Mesenchymal stem cell (in vitro differentiated cells and primary cell): ENCODE measurements around the gene TMEM255A.

Experiments
- DNase-seq: peaks from one replicate; pipeline ENCODE4 v3.0.0-alpha.2; 2013
- H2AFZ ChIP-seq: one replicate; pipeline ENCODE4 v1.6.1; 2013; ENCODE audit warnings: low read depth, mild to moderate bottlenecking, control low read depth, inconsistent platforms, low read length, moderate library complexity
- H2AK5ac ChIP-seq: 2 replicates; pipeline ENCODE4 v1.6.1; 2013; ENCODE audit warnings: low read length, moderate library complexity, mild to moderate bottlenecking, inconsistent platforms; ENCODE audit not compliant: severe bottlenecking
- H2BK120ac ChIP-seq: one replicate; pipeline ENCODE4 v1.6.1; 2013; ENCODE audit warnings: low read depth, mild to moderate bottlenecking, inconsistent platforms, low read length, moderate library complexity
- H2BK12ac ChIP-seq, 2 experiments: one replicate each; pipeline ENCODE4 v1.6.1; 2013; ENCODE audit warnings: inconsistent platforms in 2 of 2, low read length in 2 of 2, mild to moderate bottlenecking in 2 of 2, moderate library complexity in 2 of 2, control low read depth in 1 of 2
- H2BK15ac ChIP-seq: one replicate; pipeline ENCODE4 v1.6.1; 2013; ENCODE audit warnings: mild to moderate bottlenecking, low read depth, inconsistent platforms; ENCODE audit not compliant: poor library complexity, severe bottlenecking
- H2BK5ac ChIP-seq: 2 replicates; pipeline ENCODE4 v1.6.1; 2013; ENCODE audit warnings: low read depth, mild to moderate bottlenecking, low read length, control low read depth, inconsistent platforms; ENCODE audit not compliant: poor library complexity, severe bottlenecking
- H3K14ac ChIP-seq, 2 experiments: one replicate each; pipeline ENCODE4 v1.6.1; 2013; ENCODE audit warnings: inconsistent platforms in 2 of 2, low read length in 2 of 2, control low read depth in 1 of 2, mild to moderate bottlenecking in 1 of 2, moderate library complexity in 1 of 2
- H3K18ac ChIP-seq, 2 experiments: one replicate each; pipeline ENCODE4 v1.6.1; 2013; ENCODE audit warnings: inconsistent platforms in 2 of 2, low read length in 2 of 2, control low read depth in 1 of 2, low read depth in 1 of 2, mild to moderate bottlenecking in 1 of 2
- H3K23ac ChIP-seq, 2 experiments: one replicate each; pipeline ENCODE4 v1.6.1; 2013; ENCODE audit warnings: inconsistent platforms in 2 of 2, low read length in 2 of 2, mild to moderate bottlenecking in 2 of 2, moderate library complexity in 2 of 2, control low read depth in 1 of 2
- H3K27ac ChIP-seq: 2 replicates; pipeline ENCODE4 v1.5.1; 2013; ENCODE audit warnings: mild to moderate bottlenecking, moderate library complexity, low read length, control low read depth, inconsistent platforms; ENCODE audit not compliant: poor library complexity, severe bottlenecking
- H3K27me3 ChIP-seq, 2 experiments: 2 replicates each; pipeline versions ENCODE4 v1.6.1 to v1.7.0; 2013; ENCODE audit warnings: low read length in 2 of 2, mild to moderate bottlenecking in 2 of 2, moderate library complexity in 2 of 2, control low read depth in 1 of 2, inconsistent platforms in 1 of 2; ENCODE audit not compliant: control insufficient read depth in 1 of 2, insufficient read depth in 1 of 2
- H3K36me3 ChIP-seq, 2 experiments: 2 replicates each; pipeline versions ENCODE4 v1.6.1 to v1.7.0; 2013; ENCODE audit warnings: low read length in 2 of 2, control low read depth in 1 of 2, inconsistent platforms in 1 of 2, low read depth in 1 of 2, mild to moderate bottlenecking in 1 of 2; ENCODE audit not compliant: insufficient read depth in 2 of 2, control insufficient read depth in 1 of 2
- H3K4ac ChIP-seq, 2 experiments: one replicate each; pipeline ENCODE4 v1.6.1; 2013; ENCODE audit warnings: inconsistent platforms in 2 of 2, low read length in 2 of 2, mild to moderate bottlenecking in 2 of 2, moderate library complexity in 2 of 2, control low read depth in 1 of 2, low read depth in 1 of 2
- H3K4me1 ChIP-seq: 2 replicates; pipeline ENCODE4 v1.6.1; 2013; ENCODE audit warnings: low read depth, low read length, control low read depth; ENCODE audit not compliant: control insufficient read depth, insufficient read depth
- H3K4me2 ChIP-seq: 2 replicates; pipeline ENCODE4 v1.6.1; 2013; ENCODE audit warnings: low read length, mild to moderate bottlenecking, inconsistent platforms; ENCODE audit not compliant: poor library complexity, severe bottlenecking
- H3K4me3 ChIP-seq, 2 experiments: 2 replicates each; pipeline versions ENCODE4 v1.5.1 to v1.7.0; 2013; ENCODE audit warnings: low read length in 2 of 2, mild to moderate bottlenecking in 2 of 2, control low read depth in 1 of 2, low read depth in 1 of 2; ENCODE audit not compliant: insufficient read depth in 1 of 2
- H3K79me1 ChIP-seq: replicated peaks from 2 replicates; pipeline ENCODE4 v1.6.1; 2013; ENCODE audit warnings: mild to moderate bottlenecking, control low read depth, low read length, inconsistent platforms; ENCODE audit not compliant: poor library complexity, severe bottlenecking
- H3K9ac ChIP-seq: 2 replicates; pipeline ENCODE4 v1.7.0; 2013; ENCODE audit warnings: mild to moderate bottlenecking, low read length, moderate library complexity
- H3K9me3 ChIP-seq: 2 replicates; pipeline ENCODE4 v1.7.0; 2013; ENCODE audit warnings: mild to moderate bottlenecking, low read length; ENCODE audit not compliant: control insufficient read depth
- H4K8ac ChIP-seq: one replicate; pipeline ENCODE4 v1.6.1; 2013; ENCODE audit warnings: inconsistent platforms, mild to moderate bottlenecking, low read length, moderate library complexity
- H4K91ac ChIP-seq: one replicate; pipeline ENCODE4 v1.6.1; 2013; ENCODE audit warnings: mild to moderate bottlenecking, low read length, inconsistent platforms
- WGBS: methylation state at CpG from one replicate; pipeline ENCODE4 v1.1.7; 2013; ENCODE audit warnings: mixed read lengths; 5-methylcytosine and 5-hydroxymethylcytosine counted together

The TMEM255A gene

GRCh38 chrX:120294651-120295050, 16.6 kb downstream of the TMEM255A start:
- Histone ChIP-seq H4K91ac (no peak overlapping the region), H2AK5ac (no peak overlapping the region), H3K36me3 (no peaks in the 10 kb centered on the region), H3K4me1 (no peaks in the 10 kb centered on the region), H3K4me3 (no peak overlapping the region), H3K27me3 (peaks cover 0 to 2% of the 10 kb centered on the region in 2 experiments), H3K9ac (no peak overlapping the region), H2BK5ac (no peak overlapping the region), H3K4ac (no peak overlapping the region), H3K4me2 (no peak overlapping the region), H4K8ac (no peak overlapping the region), H3K27ac (no peak overlapping the region), H3K18ac (no peak overlapping the region), H2BK120ac (no peak overlapping the region), H2AFZ (no peak overlapping the region), H2BK12ac (no peak overlapping the region), H2BK15ac (no peak overlapping the region), H3K79me1 (no peaks in the 10 kb centered on the region), H3K23ac (no peak overlapping the region), H3K9me3 (no peaks in the 10 kb centered on the region), H3K14ac (no peak overlapping the region)
- DNase-seq: no peak

GRCh38 chrX:120293015-120293414, 18.2 kb downstream of the TMEM255A start:
- Histone ChIP-seq H2BK15ac (no peak overlapping the region), H3K18ac (no peak overlapping the region), H2BK5ac (no peak overlapping the region), H3K36me3 (no peaks in the 10 kb centered on the region), H3K27ac (no peak overlapping the region), H3K23ac (no peak overlapping the region), H3K27me3 (peaks cover 0 to 2% of the 10 kb centered on the region in 2 experiments), H3K79me1 (no peaks in the 10 kb centered on the region), H2BK120ac (no peak overlapping the region), H3K4me2 (no peak overlapping the region), H3K4me3 (no peak overlapping the region), H3K4me1 (no peaks in the 10 kb centered on the region), H3K14ac (no peak overlapping the region), H3K9me3 (no peaks in the 10 kb centered on the region), H2AFZ (no peak overlapping the region), H2AK5ac (no peak overlapping the region), H4K8ac (no peak overlapping the region), H3K4ac (no peak overlapping the region), H4K91ac (no peak overlapping the region), H2BK12ac (no peak overlapping the region), H3K9ac (no peak overlapping the region)
- WGBS: 89% methylated on average over 2 of the region's 2 CpGs
- DNase-seq: no peak

GRCh38 chrX:120291211-120291610, 20.1 kb downstream of the TMEM255A start:
- DNase-seq: no peak
- Histone ChIP-seq H4K8ac (no peak overlapping the region), H4K91ac (no peak overlapping the region), H2AK5ac (no peak overlapping the region), H3K4me1 (no peaks in the 10 kb centered on the region), H3K27ac (no peak overlapping the region), H3K9ac (no peak overlapping the region), H3K4ac (no peak overlapping the region), H3K14ac (no peak overlapping the region), H3K36me3 (no peaks in the 10 kb centered on the region), H3K4me3 (no peak overlapping the region), H3K18ac (no peak overlapping the region), H3K79me1 (no peaks in the 10 kb centered on the region), H3K27me3 (peaks cover 0 to 2% of the 10 kb centered on the region in 2 experiments), H2BK5ac (no peak overlapping the region), H2BK15ac (no peak overlapping the region), H3K4me2 (no peak overlapping the region), H3K9me3 (no peaks in the 10 kb centered on the region), H2AFZ (no peak overlapping the region), H2BK12ac (no peak overlapping the region), H2BK120ac (no peak overlapping the region), H3K23ac (no peak overlapping the region)
- 85% methylated on average over 4 of the region's 6 CpGs for WGBS

- H3K79me1 ChIP-seq: no peaks in the 10 kb centered on the region
- H3K9me3 ChIP-seq: no peaks in the 10 kb centered on the region
- no peaks in the 10 kb centered on the region for H3K4me1 ChIP-seq
- H2BK15ac ChIP-seq: no peak overlapping the region
- no peak overlapping the region for H3K4ac ChIP-seq
- H3K36me3 ChIP-seq: no peaks in the 10 kb centered on the region
- H3K14ac ChIP-seq: no peak overlapping the region
- H3K27ac ChIP-seq: no peak overlapping the region
- H3K18ac ChIP-seq: no peak overlapping the region
- no peak overlapping the region for H4K8ac ChIP-seq
- no peak for DNase-seq
- H3K27me3 ChIP-seq: peaks cover 0 to 2% of the 10 kb centered on the region in 2 experiments
- no peak overlapping the region for H3K9ac ChIP-seq
- H2AK5ac ChIP-seq: no peak overlapping the region
- no peak overlapping the region for H4K91ac ChIP-seq
- no peak overlapping the region for H3K4me3 ChIP-seq
- H3K23ac ChIP-seq: no peak overlapping the region
- H2BK12ac ChIP-seq: no peak overlapping the region
- H2AFZ ChIP-seq: no peak overlapping the region
- no peak overlapping the region for H3K4me2 ChIP-seq
- H2BK5ac ChIP-seq: no peak overlapping the region
- H2BK120ac ChIP-seq: no peak overlapping the region
Observed at GRCh38 chrX:120290107-120290506, 21.2 kb downstream of the TMEM255A start.
